ENCODE data around the gene COG4.

Gene COG4

GRCh38 chr16:70523076-70523742 is at the start of gene COG4:
TSS of gene COG4 (minus strand) at chr16:70523554. CDS start at chr16:70523543, 11 bp downstream.
- TF ChIP-seq ZFX (IDR thresholded peaks at IDR 0.05) (no peak), CTCF (conservative IDR thresholded peaks at IDR 0.05) (no peak)
- H3K27ac ChIP-seq = peak within 1 kb of the TSS; percentile 93

DNA sequence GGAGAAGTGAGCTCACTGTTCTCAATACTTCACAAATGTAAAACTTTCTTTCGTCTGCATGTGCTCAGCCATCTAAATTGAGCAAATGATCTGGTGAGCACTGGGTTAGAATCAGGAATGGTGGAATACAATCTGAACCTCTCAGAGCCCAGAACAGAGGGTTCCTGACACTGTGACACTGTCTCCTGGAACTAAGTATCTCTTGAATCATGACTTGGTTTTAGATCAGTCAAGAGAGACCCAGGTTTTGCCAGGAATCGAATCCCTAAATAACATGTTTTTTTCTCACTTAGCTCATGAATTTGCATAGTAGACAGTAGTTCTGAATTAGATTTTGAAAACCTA is 49.5 kb upstream of the COG4 start:
- H3K27ac ChIP-seq = no peak overlapping the region
- TF ChIP-seq CTCF (conservative IDR thresholded peaks at IDR 0.05) (no peak), ZFX (IDR thresholded peaks at IDR 0.05) (no peak)

- TF ChIP-seq CTCF (conservative IDR thresholded peaks at IDR 0.05) = no peak
- TF ChIP-seq ZFX (IDR thresholded peaks at IDR 0.05) = no peak
- H3K27ac ChIP-seq = no peak overlapping the region
These were observed 48.9 kb upstream of the COG4 start for GRCh38 chr16:70572050-70572925.

GRCh38 chr16:70571623-70572022 is 48.3 kb upstream of the COG4 start:
- no peak for TF ChIP-seq ZFX (IDR thresholded peaks at IDR 0.05)
- no peak for TF ChIP-seq CTCF (conservative IDR thresholded peaks at IDR 0.05)
- no peak overlapping the region for H3K27ac ChIP-seq

- H3K27ac ChIP-seq = no peak overlapping the region
- no peak for TF ChIP-seq ZFX (IDR thresholded peaks at IDR 0.05)
- no peak for TF ChIP-seq CTCF (conservative IDR thresholded peaks at IDR 0.05)
These were observed 47.7 kb upstream of the COG4 start for GRCh38 chr16:70570967-70571570.

DNA sequence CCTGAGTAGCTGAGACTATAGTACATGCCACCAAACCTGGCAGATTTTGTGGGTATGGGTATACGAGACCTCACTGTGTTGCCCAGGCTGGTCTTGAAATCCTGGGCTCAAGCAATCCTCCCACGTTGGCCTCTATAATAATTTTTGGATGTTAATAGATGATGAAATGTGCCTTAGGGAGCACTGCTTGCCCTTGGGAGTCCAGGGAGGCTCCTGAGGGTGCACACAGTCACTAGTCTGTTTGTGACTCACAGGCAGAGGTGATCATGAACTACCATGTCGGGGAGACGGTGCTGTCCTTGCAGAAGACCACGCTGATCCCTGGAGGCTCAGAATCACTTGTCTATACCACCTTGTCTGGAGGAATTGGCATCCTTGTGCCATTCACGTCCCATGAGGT is 46.4 kb upstream of the COG4 start:
- TF ChIP-seq CTCF (conservative IDR thresholded peaks at IDR 0.05) (no peak), ZFX (IDR thresholded peaks at IDR 0.05) (no peak)
- no peak overlapping the region for H3K27ac ChIP-seq

Measured in C4-2B (cell line).